ENCODE measurements around the gene CDKN1B.
"Not testable (repeated sequence)": the region's sequence is repeated elsewhere in the genome, so short reads cannot be mapped to it uniquely, and the experiment has no call there.

GRCh38 chr12:12738152-12738551 lies 21.0 kb downstream of the CDKN1B start:
- TF ChIP-seq CTCF (conservative IDR thresholded peaks at IDR 0.05; ENCODE audit: low read depth in 2 of 2); EZH2 (IDR thresholded peaks at IDR 0.05; ENCODE audit: low read depth, unreplicated experiment); EZH2phosphoT487 (IDR thresholded peaks at IDR 0.05; ENCODE audit: unreplicated experiment); POLR2AphosphoS5 (IDR thresholded peaks at IDR 0.05; ENCODE audit: low read depth); ETS1 (IDR thresholded peaks at IDR 0.05); CREB1 (CRISPR knock-in tag; IDR thresholded peaks at IDR 0.05; ENCODE audit: low read depth); JUNB (IDR thresholded peaks at IDR 0.05; ENCODE audit: unreplicated experiment); REST (IDR thresholded peaks at IDR 0.05; ENCODE audit: unreplicated experiment); STAT1 (IDR thresholded peaks at IDR 0.05; ENCODE audit: unreplicated experiment); NANOG (IDR thresholded peaks at IDR 0.05; ENCODE audit: borderline replicate concordance); ZNF331 (CRISPR knock-in tag; IDR thresholded peaks at IDR 0.05; ENCODE audit: low read depth); ZNF462 (CRISPR knock-in tag; IDR thresholded peaks at IDR 0.05); ZNF114 (CRISPR knock-in tag; IDR thresholded peaks at IDR 0.05): not testable (repeated sequence)

Measured in GM23338 (cell line).